Measurements from ENCODE around the gene MYLIP. TPM values are rescaled to one million over a fixed set of nuclear protein-coding genes. Genes with fewer than 3 reads are reported as not detected.

Gene MYLIP
- total RNA-seq, 1 donor from 2014 or later, result 16.6 TPM

GRCh38 chr6:16086965-16087364 lies 41.9 kb upstream of the MYLIP start:
- Mint-ChIP-seq H3K27me3 (ENCODE audit: low read depth) (peaks cover 3% of the 10 kb centered on the region), H3K4me3 (ENCODE audit: unreplicated experiment) (no peak overlapping the region), H3K36me3 (ENCODE audit: low read depth) (peaks cover 2% of the 10 kb centered on the region), H3K9me3 (ENCODE audit: low read depth) (peaks cover 3% of the 10 kb centered on the region), H3K27ac (ENCODE audit: unreplicated experiment) (no peak overlapping the region), H3K4me1 (ENCODE audit: low read depth) (peaks cover 10% of the 10 kb centered on the region)
- no peak for DNase-seq (ENCODE audit: low spot score)
- TF ChIP-seq, protein P1, sequence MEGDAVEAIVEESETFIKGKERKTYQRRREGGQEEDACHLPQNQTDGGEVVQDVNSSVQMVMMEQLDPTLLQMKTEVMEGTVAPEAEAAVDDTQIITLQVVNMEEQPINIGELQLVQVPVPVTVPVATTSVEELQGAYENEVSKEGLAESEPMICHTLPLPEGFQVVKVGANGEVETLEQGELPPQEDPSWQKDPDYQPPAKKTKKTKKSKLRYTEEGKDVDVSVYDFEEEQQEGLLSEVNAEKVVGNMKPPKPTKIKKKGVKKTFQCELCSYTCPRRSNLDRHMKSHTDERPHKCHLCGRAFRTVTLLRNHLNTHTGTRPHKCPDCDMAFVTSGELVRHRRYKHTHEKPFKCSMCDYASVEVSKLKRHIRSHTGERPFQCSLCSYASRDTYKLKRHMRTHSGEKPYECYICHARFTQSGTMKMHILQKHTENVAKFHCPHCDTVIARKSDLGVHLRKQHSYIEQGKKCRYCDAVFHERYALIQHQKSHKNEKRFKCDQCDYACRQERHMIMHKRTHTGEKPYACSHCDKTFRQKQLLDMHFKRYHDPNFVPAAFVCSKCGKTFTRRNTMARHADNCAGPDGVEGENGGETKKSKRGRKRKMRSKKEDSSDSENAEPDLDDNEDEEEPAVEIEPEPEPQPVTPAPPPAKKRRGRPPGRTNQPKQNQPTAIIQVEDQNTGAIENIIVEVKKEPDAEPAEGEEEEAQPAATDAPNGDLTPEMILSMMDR (IDR thresholded peaks at IDR 0.05), result no peak

GRCh38 chr6:16087386-16087785 lies 41.5 kb upstream of the MYLIP start:
- H3K36me3 Mint-ChIP-seq (ENCODE audit: low read depth), result peaks cover 2% of the 10 kb centered on the region
- no peak overlapping the region for H3K4me3 Mint-ChIP-seq (ENCODE audit: unreplicated experiment)
- H3K4me1 Mint-ChIP-seq (ENCODE audit: low read depth), result peaks cover 10% of the 10 kb centered on the region
- H3K27ac Mint-ChIP-seq (ENCODE audit: unreplicated experiment), result no peak overlapping the region
- TF ChIP-seq, protein P1 (IDR thresholded peaks at IDR 0.05), result no peak
- H3K27me3 Mint-ChIP-seq (ENCODE audit: low read depth), result peaks cover 3% of the 10 kb centered on the region
- no peak for DNase-seq (ENCODE audit: low spot score)
- H3K9me3 Mint-ChIP-seq (ENCODE audit: low read depth), result peaks cover 3% of the 10 kb centered on the region

DNA sequence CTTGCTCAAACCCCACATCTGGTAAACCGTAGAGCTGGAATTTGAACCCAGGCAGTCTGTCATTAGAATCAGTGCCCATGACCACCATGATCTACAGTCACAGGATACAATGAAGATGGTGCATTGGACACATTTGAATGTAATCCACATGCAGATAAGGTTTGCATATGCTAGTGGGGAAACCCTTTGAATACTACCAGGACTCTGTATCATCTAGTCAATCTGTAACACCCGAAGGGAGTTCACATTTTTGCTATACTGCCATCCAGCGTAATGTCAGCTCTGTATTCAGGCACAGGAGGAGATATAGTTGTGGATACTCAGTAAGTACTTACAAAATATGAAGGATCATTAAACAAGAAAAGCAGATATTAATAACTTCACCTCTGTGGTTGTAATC lies 40.5 kb upstream of the MYLIP start:
- TF ChIP-seq, protein P1 (IDR thresholded peaks at IDR 0.05), result no peak
- DNase-seq (ENCODE audit: low spot score), result no peak
- Mint-ChIP-seq H3K9me3 (ENCODE audit: low read depth) (peaks cover 3% of the 10 kb centered on the region), H3K4me3 (ENCODE audit: unreplicated experiment) (no peak overlapping the region), H3K4me1 (ENCODE audit: low read depth) (peaks cover 10% of the 10 kb centered on the region), H3K36me3 (ENCODE audit: low read depth) (peaks cover 2% of the 10 kb centered on the region), H3K27me3 (ENCODE audit: low read depth) (peaks cover 3% of the 10 kb centered on the region), H3K27ac (ENCODE audit: unreplicated experiment) (no peak overlapping the region)

GRCh38 chr6:16089232-16090062 lies 39.4 kb upstream of the MYLIP start:
- Mint-ChIP-seq H3K36me3 (ENCODE audit: low read depth) (no peaks in the 10 kb centered on the region), H3K9me3 (ENCODE audit: low read depth) (no peaks in the 10 kb centered on the region), H3K27me3 (ENCODE audit: low read depth) (peaks cover under 1% of the 10 kb centered on the region), H3K27ac (ENCODE audit: unreplicated experiment) (peak overlapping the region; percentile 30), H3K4me1 (ENCODE audit: low read depth) (peaks cover 10% of the 10 kb centered on the region), H3K4me3 (ENCODE audit: unreplicated experiment) (no peak overlapping the region)
- TF ChIP-seq, protein P1 (IDR thresholded peaks at IDR 0.05), result no peak
- no peak for DNase-seq (ENCODE audit: low spot score)

- TF ChIP-seq, protein P1 (IDR thresholded peaks at IDR 0.05), result no peak
- Mint-ChIP-seq H3K4me1 (ENCODE audit: low read depth) (peaks cover 8% of the 10 kb centered on the region), H3K4me3 (ENCODE audit: unreplicated experiment) (no peak overlapping the region), H3K9me3 (ENCODE audit: low read depth) (no peaks in the 10 kb centered on the region), H3K36me3 (ENCODE audit: low read depth) (no peaks in the 10 kb centered on the region), H3K27ac (ENCODE audit: unreplicated experiment) (no peak overlapping the region), H3K27me3 (ENCODE audit: low read depth) (no peaks in the 10 kb centered on the region)
- DNase-seq (ENCODE audit: low spot score), result no peak
Measured at GRCh38 chr6:16090452-16090851, 38.4 kb upstream of the MYLIP start.

Data from chondrocyte (in vitro differentiated cells).